ENCODE data around the gene MPI. TPM values are rescaled to one million over a fixed set of nuclear protein-coding genes. Genes with fewer than 3 reads are reported as not detected.
"Not testable (repeated sequence)": the region's sequence is repeated elsewhere in the genome, so short reads cannot be mapped to it uniquely, and the experiment has no call there.

The MPI gene
- total and polyA plus RNA-seq, 4 donors = 16.1 to 38.4 (median 31.9) TPM

DNA sequence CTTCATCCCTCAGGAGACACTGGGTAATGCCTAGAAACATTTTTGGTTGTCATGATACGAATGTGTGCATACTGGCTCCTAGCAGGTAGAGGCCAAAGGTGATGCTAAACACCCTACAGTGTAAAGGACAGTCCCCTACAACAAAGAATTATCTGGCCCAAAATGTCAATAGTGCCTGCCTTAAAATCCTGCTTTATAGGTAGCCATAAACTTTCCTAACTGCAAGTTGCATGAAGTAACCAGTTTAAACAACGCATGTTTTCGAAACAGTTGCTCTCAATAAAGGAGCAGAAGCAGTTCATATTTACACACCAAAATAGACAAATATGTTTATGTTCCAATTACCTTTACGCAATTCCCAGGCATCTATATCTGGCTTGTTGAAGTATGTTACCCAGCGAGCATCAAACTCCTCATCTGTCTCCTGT is 38.9 kb downstream of the MPI start:
- 61% methylated on average over 5 of the region's 5 CpGs for WGBS

DNA sequence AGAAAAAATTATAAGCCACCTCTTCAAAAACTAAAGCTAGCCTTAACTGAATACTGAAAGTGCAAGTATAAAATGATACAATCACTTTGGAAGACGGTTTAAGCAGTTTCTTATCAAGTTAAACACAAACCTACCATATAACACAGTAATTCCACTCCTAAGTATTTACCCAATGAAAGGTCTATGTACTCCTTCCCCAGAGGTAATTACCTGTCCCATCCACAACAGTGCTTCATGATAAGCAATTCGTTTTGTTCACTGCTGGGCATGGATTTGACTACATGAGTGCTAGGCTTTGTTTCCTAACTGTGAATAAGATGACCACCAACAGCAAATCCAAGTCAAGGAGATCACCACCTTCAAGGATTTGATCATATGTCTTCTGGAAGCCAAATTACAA is 43.7 kb downstream of the MPI start:
- Histone ChIP-seq H3K36me3 (ENCODE audit: control insufficient read depth in 4 of 4, insufficient read depth in 3 of 4, low read depth in 1 of 4, low read length in 3 of 4) (peaks cover 2 to 14% (median 9%) of the 10 kb centered on the region in 4 donors), H3K9ac (ENCODE audit: low read depth in 1 of 2, low read length in 2 of 2) (no peak overlapping the region), H3K9me3 (ENCODE audit: control insufficient read depth in 4 of 4, low read length in 3 of 4) (no peaks in the 10 kb centered on the region), H3K27ac (ENCODE audit: low read depth in 1 of 2, low read length in 2 of 2) (no peak overlapping the region), H3K4me3 (ENCODE audit: low read depth in 1 of 3, low read length in 3 of 3) (no peak overlapping the region), H3K27me3 (ENCODE audit: control insufficient read depth in 4 of 4, insufficient read depth in 4 of 4, low read length in 3 of 4) (no peaks in the 10 kb centered on the region), H3K4me1 (ENCODE audit: control insufficient read depth in 4 of 4, insufficient read depth in 4 of 4, low read length in 3 of 4) (peaks cover 2 to 15% (median 6%) of the 10 kb centered on the region in 4 donors)
- WGBS = 26% methylated on average over 2 of the region's 2 CpGs
- DNase-seq (ENCODE audit: low spot score) = no peak
- TF ChIP-seq HNF4G (IDR thresholded peaks at IDR 0.05) (no peak), RXRA (IDR thresholded peaks at IDR 0.05) (no peak), GABPA (IDR thresholded peaks at IDR 0.05 in 1 of 2, conservative IDR thresholded peaks at IDR 0.05 in 1 of 2) (no peak), YY1 (IDR thresholded peaks at IDR 0.05) (no peak), RAD21 (IDR thresholded peaks at IDR 0.05) (no peak), HNF4A (conservative IDR thresholded peaks at IDR 0.05) (no peak), JUND (IDR thresholded peaks at IDR 0.05) (no peak), SP1 (IDR thresholded peaks at IDR 0.05) (no peak), FOXA2 (IDR thresholded peaks at IDR 0.05) (no peak), EGR1 (IDR thresholded peaks at IDR 0.05; ENCODE audit: low read depth in 2 of 2) (no peak), FOXA1 (IDR thresholded peaks at IDR 0.05) (no peak), NR2F2 (IDR thresholded peaks at IDR 0.05) (no peak)
- TF ChIP-seq, protein P1, sequence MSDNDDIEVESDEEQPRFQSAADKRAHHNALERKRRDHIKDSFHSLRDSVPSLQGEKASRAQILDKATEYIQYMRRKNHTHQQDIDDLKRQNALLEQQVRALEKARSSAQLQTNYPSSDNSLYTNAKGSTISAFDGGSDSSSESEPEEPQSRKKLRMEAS (IDR thresholded peaks at IDR 0.05) = no peak
- TF ChIP-seq, protein P2, sequence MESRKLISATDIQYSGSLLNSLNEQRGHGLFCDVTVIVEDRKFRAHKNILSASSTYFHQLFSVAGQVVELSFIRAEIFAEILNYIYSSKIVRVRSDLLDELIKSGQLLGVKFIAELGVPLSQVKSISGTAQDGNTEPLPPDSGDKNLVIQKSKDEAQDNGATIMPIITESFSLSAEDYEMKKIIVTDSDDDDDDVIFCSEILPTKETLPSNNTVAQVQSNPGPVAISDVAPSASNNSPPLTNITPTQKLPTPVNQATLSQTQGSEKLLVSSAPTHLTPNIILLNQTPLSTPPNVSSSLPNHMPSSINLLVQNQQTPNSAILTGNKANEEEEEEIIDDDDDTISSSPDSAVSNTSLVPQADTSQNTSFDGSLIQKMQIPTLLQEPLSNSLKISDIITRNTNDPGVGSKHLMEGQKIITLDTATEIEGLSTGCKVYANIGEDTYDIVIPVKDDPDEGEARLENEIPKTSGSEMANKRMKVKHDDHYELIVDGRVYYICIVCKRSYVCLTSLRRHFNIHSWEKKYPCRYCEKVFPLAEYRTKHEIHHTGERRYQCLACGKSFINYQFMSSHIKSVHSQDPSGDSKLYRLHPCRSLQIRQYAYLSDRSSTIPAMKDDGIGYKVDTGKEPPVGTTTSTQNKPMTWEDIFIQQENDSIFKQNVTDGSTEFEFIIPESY (IDR thresholded peaks at IDR 0.05) = no peak
- TF ChIP-seq, protein P3, sequence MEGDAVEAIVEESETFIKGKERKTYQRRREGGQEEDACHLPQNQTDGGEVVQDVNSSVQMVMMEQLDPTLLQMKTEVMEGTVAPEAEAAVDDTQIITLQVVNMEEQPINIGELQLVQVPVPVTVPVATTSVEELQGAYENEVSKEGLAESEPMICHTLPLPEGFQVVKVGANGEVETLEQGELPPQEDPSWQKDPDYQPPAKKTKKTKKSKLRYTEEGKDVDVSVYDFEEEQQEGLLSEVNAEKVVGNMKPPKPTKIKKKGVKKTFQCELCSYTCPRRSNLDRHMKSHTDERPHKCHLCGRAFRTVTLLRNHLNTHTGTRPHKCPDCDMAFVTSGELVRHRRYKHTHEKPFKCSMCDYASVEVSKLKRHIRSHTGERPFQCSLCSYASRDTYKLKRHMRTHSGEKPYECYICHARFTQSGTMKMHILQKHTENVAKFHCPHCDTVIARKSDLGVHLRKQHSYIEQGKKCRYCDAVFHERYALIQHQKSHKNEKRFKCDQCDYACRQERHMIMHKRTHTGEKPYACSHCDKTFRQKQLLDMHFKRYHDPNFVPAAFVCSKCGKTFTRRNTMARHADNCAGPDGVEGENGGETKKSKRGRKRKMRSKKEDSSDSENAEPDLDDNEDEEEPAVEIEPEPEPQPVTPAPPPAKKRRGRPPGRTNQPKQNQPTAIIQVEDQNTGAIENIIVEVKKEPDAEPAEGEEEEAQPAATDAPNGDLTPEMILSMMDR (IDR thresholded peaks at IDR 0.05; ENCODE audit: low read depth, low read length, missing input control) = no peak
- TF ChIP-seq, protein P4, sequence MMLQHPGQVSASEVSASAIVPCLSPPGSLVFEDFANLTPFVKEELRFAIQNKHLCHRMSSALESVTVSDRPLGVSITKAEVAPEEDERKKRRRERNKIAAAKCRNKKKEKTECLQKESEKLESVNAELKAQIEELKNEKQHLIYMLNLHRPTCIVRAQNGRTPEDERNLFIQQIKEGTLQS (IDR thresholded peaks at IDR 0.05) = no peak
- TF ChIP-seq, protein P5, sequence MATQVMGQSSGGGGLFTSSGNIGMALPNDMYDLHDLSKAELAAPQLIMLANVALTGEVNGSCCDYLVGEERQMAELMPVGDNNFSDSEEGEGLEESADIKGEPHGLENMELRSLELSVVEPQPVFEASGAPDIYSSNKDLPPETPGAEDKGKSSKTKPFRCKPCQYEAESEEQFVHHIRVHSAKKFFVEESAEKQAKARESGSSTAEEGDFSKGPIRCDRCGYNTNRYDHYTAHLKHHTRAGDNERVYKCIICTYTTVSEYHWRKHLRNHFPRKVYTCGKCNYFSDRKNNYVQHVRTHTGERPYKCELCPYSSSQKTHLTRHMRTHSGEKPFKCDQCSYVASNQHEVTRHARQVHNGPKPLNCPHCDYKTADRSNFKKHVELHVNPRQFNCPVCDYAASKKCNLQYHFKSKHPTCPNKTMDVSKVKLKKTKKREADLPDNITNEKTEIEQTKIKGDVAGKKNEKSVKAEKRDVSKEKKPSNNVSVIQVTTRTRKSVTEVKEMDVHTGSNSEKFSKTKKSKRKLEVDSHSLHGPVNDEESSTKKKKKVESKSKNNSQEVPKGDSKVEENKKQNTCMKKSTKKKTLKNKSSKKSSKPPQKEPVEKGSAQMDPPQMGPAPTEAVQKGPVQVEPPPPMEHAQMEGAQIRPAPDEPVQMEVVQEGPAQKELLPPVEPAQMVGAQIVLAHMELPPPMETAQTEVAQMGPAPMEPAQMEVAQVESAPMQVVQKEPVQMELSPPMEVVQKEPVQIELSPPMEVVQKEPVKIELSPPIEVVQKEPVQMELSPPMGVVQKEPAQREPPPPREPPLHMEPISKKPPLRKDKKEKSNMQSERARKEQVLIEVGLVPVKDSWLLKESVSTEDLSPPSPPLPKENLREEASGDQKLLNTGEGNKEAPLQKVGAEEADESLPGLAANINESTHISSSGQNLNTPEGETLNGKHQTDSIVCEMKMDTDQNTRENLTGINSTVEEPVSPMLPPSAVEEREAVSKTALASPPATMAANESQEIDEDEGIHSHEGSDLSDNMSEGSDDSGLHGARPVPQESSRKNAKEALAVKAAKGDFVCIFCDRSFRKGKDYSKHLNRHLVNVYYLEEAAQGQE (IDR thresholded peaks at IDR 0.05) = no peak

More for the DNA sequence above, 38.9 kb downstream of the MPI start:
- Histone ChIP-seq H3K27ac (ENCODE audit: low read depth in 1 of 2, low read length in 2 of 2) (no peak overlapping the region), H3K27me3 (ENCODE audit: control insufficient read depth in 4 of 4, insufficient read depth in 4 of 4, low read length in 3 of 4) (no peaks in the 10 kb centered on the region), H3K36me3 (ENCODE audit: control insufficient read depth in 4 of 4, insufficient read depth in 3 of 4, low read depth in 1 of 4, low read length in 3 of 4) (peaks cover 12 to 41% (median 21%) of the 10 kb centered on the region in 4 donors), H3K9me3 (ENCODE audit: control insufficient read depth in 4 of 4, low read length in 3 of 4) (no peaks in the 10 kb centered on the region), H3K4me3 (ENCODE audit: low read depth in 1 of 3, low read length in 3 of 3) (no peak overlapping the region), H3K4me1 (ENCODE audit: control insufficient read depth in 4 of 4, insufficient read depth in 4 of 4, low read length in 3 of 4) (peaks cover 0 to 3% (median under 1%) of the 10 kb centered on the region in 4 donors), H3K9ac (ENCODE audit: low read depth in 1 of 2, low read length in 2 of 2) (no peak overlapping the region)
- TF ChIP-seq HNF4A (conservative IDR thresholded peaks at IDR 0.05) (peak; percentile 9 to 13), SP1 (IDR thresholded peaks at IDR 0.05) (peak; percentile 25), FOXA2 (IDR thresholded peaks at IDR 0.05) (peak; percentile 54), RAD21 (IDR thresholded peaks at IDR 0.05) (no peak), RXRA (IDR thresholded peaks at IDR 0.05) (peak in 1 of 2 donors; percentile 50), YY1 (IDR thresholded peaks at IDR 0.05) (no peak), FOXA1 (IDR thresholded peaks at IDR 0.05) (no peak)
- DNase-seq (ENCODE audit: low spot score) = no peak

DNA sequence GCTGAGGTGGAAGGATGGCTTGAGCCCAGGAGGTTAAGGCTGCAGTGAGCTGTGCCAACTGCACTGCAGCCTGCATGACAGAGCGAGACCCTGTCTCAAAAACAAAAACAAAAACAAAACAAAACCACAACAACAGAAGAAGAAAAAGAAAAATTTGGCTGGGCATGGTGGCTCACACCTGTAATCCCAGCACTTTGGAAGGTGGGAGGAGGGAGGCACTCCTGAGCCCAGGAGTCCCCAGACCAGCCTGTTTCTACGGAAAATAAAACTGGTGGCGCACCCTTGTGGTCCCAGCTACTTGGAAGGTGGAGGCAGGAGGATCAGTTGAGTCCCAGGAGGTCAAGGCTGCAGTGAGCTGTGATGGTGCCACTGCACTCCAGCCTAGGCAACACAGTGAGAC is 45.4 kb downstream of the MPI start:
- not testable (repeated sequence) for H3K4me3 ChIP-seq (ENCODE audit: low read depth in 1 of 3, low read length in 3 of 3); H3K9ac ChIP-seq (ENCODE audit: low read depth in 1 of 2, low read length in 2 of 2); H3K36me3 ChIP-seq (ENCODE audit: control insufficient read depth in 4 of 4, insufficient read depth in 3 of 4, low read depth in 1 of 4, low read length in 3 of 4); H3K27me3 ChIP-seq (ENCODE audit: control insufficient read depth in 4 of 4, insufficient read depth in 4 of 4, low read length in 3 of 4); H3K9me3 ChIP-seq (ENCODE audit: control insufficient read depth in 4 of 4, low read length in 3 of 4); DNase-seq (ENCODE audit: low spot score); H3K27ac ChIP-seq (ENCODE audit: low read depth in 1 of 2, low read length in 2 of 2)
- H3K4me1 ChIP-seq (ENCODE audit: control insufficient read depth in 4 of 4, insufficient read depth in 4 of 4, low read length in 3 of 4) = peaks cover 2 to 15% (median 7%) of the 10 kb centered on the region in 4 donors
- 79% methylated on average over 3 of the region's 3 CpGs for WGBS

All from liver (tissue), 9 donors.